ENCODE results near the gene NKIRAS1.

Gene NKIRAS1

DNA sequence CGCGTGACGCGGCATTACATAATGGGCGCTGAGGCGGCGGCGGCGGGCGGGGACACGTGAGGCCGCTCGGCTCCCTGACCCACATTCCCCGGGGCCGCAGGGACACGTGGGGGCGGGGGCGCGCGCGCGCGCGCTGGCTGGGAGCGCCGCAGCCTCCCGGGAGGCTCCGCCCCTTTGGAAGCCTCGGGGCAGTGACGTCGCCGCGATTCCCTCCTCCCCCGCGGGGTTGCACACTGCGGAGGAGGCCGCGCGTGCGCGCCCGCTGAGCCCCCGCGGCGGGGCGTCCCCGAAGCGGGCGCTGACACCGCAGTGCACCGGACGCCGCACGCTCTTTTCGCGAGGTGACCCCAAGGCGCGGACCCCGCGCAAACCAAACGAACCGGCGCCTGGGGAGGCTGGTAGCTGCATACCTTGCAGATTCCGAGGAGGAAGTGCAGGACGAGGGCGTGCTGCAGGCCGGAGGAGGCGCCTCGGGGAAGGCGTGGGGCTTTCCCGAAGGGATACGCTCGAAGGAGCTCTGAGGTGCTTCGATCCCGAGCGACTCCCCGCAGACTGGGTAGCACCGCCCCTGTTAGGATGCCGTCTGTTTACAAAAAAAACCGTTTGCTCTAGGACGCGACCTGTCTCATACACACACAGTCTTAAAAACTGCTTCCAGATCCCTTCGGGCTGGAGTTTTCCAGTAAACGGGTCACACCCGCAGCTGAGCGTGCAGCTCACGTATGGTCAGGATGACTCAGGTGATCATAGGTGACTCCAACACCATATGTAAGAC is 29.3 kb upstream of the NKIRAS1 start (continued):
- TF ChIP-seq, protein P1, sequence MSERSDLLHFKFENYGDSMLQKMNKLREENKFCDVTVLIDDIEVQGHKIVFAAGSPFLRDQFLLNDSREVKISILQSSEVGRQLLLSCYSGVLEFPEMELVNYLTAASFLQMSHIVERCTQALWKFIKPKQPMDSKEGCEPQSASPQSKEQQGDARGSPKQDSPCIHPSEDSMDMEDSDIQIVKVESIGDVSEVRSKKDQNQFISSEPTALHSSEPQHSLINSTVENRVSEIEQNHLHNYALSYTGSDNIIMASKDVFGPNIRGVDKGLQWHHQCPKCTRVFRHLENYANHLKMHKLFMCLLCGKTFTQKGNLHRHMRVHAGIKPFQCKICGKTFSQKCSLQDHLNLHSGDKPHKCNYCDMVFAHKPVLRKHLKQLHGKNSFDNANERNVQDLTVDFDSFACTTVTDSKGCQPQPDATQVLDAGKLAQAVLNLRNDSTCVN (tag by site-specific recombination; optimal IDR thresholded peaks at IDR 0.05), result peak; percentile 97
- no peak for TF ChIP-seq ZNF311 (tag by site-specific recombination; IDR thresholded peaks at IDR 0.05; ENCODE audit: borderline replicate concordance)
- no peak for TF ChIP-seq GFI1B (tag by site-specific recombination; IDR thresholded peaks at IDR 0.05)
- no peak for TF ChIP-seq ZNF791 (tag by site-specific recombination; IDR thresholded peaks at IDR 0.05)
- TF ChIP-seq, protein P2, sequence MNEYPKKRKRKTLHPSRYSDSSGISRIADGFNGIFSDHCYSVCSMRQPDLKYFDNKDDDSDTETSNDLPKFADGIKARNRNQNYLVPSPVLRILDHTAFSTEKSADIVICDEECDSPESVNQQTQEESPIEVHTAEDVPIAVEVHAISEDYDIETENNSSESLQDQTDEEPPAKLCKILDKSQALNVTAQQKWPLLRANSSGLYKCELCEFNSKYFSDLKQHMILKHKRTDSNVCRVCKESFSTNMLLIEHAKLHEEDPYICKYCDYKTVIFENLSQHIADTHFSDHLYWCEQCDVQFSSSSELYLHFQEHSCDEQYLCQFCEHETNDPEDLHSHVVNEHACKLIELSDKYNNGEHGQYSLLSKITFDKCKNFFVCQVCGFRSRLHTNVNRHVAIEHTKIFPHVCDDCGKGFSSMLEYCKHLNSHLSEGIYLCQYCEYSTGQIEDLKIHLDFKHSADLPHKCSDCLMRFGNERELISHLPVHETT (tag by site-specific recombination; IDR thresholded peaks at IDR 0.05), result 0 out of 2 replicates have a peak, but pooled peaks have one; percentile 28
- TF ChIP-seq, protein P3, sequence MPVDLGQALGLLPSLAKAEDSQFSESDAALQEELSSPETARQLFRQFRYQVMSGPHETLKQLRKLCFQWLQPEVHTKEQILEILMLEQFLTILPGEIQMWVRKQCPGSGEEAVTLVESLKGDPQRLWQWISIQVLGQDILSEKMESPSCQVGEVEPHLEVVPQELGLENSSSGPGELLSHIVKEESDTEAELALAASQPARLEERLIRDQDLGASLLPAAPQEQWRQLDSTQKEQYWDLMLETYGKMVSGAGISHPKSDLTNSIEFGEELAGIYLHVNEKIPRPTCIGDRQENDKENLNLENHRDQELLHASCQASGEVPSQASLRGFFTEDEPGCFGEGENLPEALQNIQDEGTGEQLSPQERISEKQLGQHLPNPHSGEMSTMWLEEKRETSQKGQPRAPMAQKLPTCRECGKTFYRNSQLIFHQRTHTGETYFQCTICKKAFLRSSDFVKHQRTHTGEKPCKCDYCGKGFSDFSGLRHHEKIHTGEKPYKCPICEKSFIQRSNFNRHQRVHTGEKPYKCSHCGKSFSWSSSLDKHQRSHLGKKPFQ (tag by site-specific recombination; IDR thresholded peaks at IDR 0.05), result 0 out of 2 replicates have a peak, but pooled peaks have one; percentile 41
- TF ChIP-seq ZBTB17 (tag by site-specific recombination; IDR thresholded peaks at IDR 0.05), result peak; percentile 72; the same call in 1 of the 2 replicates
- TF ChIP-seq, protein P4, sequence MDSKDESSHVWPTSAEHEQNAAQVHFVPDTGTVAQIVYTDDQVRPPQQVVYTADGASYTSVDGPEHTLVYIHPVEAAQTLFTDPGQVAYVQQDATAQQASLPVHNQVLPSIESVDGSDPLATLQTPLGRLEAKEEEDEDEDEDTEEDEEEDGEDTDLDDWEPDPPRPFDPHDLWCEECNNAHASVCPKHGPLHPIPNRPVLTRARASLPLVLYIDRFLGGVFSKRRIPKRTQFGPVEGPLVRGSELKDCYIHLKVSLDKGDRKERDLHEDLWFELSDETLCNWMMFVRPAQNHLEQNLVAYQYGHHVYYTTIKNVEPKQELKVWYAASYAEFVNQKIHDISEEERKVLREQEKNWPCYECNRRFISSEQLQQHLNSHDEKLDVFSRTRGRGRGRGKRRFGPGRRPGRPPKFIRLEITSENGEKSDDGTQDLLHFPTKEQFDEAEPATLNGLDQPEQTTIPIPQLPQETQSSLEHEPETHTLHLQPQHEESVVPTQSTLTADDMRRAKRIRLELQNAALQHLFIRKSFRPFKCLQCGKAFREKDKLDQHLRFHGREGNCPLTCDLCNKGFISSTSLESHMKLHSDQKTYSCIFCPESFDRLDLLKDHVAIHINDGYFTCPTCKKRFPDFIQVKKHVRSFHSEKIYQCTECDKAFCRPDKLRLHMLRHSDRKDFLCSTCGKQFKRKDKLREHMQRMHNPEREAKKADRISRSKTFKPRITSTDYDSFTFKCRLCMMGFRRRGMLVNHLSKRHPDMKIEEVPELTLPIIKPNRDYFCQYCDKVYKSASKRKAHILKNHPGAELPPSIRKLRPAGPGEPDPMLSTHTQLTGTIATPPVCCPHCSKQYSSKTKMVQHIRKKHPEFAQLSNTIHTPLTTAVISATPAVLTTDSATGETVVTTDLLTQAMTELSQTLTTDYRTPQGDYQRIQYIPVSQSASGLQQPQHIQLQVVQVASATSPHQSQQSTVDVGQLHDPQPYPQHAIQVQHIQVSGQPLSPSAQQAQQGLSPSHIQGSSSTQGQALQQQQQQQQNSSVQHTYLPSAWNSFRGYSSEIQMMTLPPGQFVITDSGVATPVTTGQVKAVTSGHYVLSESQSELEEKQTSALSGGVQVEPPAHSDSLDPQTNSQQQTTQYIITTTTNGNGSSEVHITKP (tag by site-specific recombination; IDR thresholded peaks at IDR 0.05), result peak; percentile 82
- 0 out of 2 replicates have a peak, but pooled peaks have one; percentile 47 for TF ChIP-seq ZNF837 (tag by site-specific recombination; IDR thresholded peaks at IDR 0.05)
- TF ChIP-seq ZNF561 (tag by site-specific recombination; IDR thresholded peaks at IDR 0.05; ENCODE audit: borderline replicate concordance), result peak; percentile 93
- TF ChIP-seq ZNF624 (tag by site-specific recombination; IDR thresholded peaks at IDR 0.05), result no peak
- no peak for TF ChIP-seq ZNF133 (tag by site-specific recombination; IDR thresholded peaks at IDR 0.05)
- TF ChIP-seq, protein P5, sequence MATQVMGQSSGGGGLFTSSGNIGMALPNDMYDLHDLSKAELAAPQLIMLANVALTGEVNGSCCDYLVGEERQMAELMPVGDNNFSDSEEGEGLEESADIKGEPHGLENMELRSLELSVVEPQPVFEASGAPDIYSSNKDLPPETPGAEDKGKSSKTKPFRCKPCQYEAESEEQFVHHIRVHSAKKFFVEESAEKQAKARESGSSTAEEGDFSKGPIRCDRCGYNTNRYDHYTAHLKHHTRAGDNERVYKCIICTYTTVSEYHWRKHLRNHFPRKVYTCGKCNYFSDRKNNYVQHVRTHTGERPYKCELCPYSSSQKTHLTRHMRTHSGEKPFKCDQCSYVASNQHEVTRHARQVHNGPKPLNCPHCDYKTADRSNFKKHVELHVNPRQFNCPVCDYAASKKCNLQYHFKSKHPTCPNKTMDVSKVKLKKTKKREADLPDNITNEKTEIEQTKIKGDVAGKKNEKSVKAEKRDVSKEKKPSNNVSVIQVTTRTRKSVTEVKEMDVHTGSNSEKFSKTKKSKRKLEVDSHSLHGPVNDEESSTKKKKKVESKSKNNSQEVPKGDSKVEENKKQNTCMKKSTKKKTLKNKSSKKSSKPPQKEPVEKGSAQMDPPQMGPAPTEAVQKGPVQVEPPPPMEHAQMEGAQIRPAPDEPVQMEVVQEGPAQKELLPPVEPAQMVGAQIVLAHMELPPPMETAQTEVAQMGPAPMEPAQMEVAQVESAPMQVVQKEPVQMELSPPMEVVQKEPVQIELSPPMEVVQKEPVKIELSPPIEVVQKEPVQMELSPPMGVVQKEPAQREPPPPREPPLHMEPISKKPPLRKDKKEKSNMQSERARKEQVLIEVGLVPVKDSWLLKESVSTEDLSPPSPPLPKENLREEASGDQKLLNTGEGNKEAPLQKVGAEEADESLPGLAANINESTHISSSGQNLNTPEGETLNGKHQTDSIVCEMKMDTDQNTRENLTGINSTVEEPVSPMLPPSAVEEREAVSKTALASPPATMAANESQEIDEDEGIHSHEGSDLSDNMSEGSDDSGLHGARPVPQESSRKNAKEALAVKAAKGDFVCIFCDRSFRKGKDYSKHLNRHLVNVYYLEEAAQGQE (tag by site-specific recombination; IDR thresholded peaks at IDR 0.05), result no peak; the same call in 1 of the 2 replicates
- no peak for TF ChIP-seq ZBTB1 (tag by site-specific recombination; IDR thresholded peaks at IDR 0.05)
- no peak for TF ChIP-seq ZNF548 (tag by site-specific recombination; IDR thresholded peaks at IDR 0.05)
- TF ChIP-seq, protein P6, sequence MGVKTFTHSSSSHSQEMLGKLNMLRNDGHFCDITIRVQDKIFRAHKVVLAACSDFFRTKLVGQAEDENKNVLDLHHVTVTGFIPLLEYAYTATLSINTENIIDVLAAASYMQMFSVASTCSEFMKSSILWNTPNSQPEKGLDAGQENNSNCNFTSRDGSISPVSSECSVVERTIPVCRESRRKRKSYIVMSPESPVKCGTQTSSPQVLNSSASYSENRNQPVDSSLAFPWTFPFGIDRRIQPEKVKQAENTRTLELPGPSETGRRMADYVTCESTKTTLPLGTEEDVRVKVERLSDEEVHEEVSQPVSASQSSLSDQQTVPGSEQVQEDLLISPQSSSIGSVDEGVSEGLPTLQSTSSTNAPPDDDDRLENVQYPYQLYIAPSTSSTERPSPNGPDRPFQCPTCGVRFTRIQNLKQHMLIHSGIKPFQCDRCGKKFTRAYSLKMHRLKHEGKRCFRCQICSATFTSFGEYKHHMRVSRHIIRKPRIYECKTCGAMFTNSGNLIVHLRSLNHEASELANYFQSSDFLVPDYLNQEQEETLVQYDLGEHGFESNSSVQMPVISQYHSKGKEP (tag by site-specific recombination; IDR thresholded peaks at IDR 0.05), result peak; percentile 71; the same call in 1 of the 2 replicates
- TF ChIP-seq ZNF529 (tag by site-specific recombination; IDR thresholded peaks at IDR 0.05; ENCODE audit: insufficient replicate concordance), result no peak
- peak; percentile 26; the same call in 1 of the 2 replicates for TF ChIP-seq KLF1 (tag by site-specific recombination; IDR thresholded peaks at IDR 0.05)
- no peak for TF ChIP-seq HOXC10 (CRISPR knock-in tag; IDR thresholded peaks at IDR 0.05)
- TF ChIP-seq ZNF544 (tag by site-specific recombination; IDR thresholded peaks at IDR 0.05), result no peak
- TF ChIP-seq ZNF248 (tag by site-specific recombination; IDR thresholded peaks at IDR 0.05), result no peak
- TF ChIP-seq GLI2 (tag by site-specific recombination; IDR thresholded peaks at IDR 0.05; ENCODE audit: borderline replicate concordance, low read depth), result no peak
- TF ChIP-seq ZNF292 (tag by site-specific recombination; IDR thresholded peaks at IDR 0.05; ENCODE audit: borderline replicate concordance, low read depth), result no peak
- TF ChIP-seq, protein P7, sequence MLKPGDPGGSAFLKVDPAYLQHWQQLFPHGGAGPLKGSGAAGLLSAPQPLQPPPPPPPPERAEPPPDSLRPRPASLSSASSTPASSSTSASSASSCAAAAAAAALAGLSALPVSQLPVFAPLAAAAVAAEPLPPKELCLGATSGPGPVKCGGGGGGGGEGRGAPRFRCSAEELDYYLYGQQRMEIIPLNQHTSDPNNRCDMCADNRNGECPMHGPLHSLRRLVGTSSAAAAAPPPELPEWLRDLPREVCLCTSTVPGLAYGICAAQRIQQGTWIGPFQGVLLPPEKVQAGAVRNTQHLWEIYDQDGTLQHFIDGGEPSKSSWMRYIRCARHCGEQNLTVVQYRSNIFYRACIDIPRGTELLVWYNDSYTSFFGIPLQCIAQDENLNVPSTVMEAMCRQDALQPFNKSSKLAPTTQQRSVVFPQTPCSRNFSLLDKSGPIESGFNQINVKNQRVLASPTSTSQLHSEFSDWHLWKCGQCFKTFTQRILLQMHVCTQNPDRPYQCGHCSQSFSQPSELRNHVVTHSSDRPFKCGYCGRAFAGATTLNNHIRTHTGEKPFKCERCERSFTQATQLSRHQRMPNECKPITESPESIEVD (tag by site-specific recombination; IDR thresholded peaks at IDR 0.05), result no peak
